GM19452 (cell line): ENCODE results near the gene RNF144A.
A peak's percentile ranks its signal among the peaks of the same experiment; 100 is the strongest.

Experiments used
- ATAC-seq: cut with Tn5 transposase; IDR thresholded peaks from one replicate; pipeline ENCODE4 v1.9.1; 2021; ENCODE audit not compliant: unreplicated experiment

Gene RNF144A

GRCh38 chr2:6970551-6970950, 53.3 kb downstream of the RNF144A start:
- ATAC-seq = no peak

- no peak for ATAC-seq
Measured at GRCh38 chr2:6970976-6971480, 53.8 kb downstream of the RNF144A start.

DNA sequence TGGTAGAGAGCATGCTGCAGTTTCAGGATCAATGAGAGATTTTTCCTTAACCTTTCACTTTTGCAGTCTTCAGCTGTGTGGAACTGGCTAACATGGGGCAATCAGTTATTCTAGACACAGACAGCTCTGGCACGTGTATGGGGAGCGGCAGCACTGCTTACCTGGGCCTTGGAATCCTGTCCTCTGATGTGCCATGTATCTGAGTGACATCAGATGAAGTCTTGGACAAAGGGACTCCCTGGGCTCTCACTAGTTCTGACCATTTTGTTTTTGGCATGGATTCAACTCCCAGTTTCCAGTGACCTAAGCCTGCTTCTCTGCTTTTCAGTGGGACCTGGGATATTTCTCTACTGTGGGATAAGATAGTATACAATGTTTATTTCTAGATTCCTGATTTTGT, 54.3 kb downstream of the RNF144A start:
- ATAC-seq = no peak

DNA sequence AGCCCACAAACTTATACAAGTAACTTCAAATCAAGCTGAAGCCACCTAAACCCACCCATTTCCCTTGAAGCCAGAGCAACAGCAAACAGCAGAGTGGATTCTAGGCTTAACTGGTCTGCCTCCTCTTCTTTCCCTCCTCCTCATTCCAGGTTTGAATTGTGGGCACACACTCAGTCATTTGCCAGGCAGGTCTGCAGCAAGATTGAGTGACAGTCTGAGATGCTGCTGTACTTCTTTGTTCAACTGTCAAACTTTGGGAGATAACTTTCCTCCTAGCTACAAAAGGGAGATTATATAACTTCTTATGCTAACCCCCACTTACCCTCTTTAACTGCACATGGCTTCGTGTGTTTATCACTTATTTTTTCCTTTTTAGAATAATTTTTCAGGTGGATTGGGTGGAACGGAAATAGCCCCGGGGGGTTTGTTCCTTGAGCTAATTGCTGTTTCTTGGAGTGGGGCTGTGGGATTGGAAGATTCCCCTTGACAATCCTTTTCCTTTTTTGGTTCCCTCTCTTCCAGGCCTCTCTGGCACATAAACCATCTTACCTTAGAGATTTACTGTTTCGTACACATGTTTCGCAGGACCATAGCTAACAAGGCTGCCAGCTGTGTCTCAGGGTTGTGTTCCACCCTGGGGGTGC, 55.0 kb downstream of the RNF144A start:
- ATAC-seq = no peak

DNA sequence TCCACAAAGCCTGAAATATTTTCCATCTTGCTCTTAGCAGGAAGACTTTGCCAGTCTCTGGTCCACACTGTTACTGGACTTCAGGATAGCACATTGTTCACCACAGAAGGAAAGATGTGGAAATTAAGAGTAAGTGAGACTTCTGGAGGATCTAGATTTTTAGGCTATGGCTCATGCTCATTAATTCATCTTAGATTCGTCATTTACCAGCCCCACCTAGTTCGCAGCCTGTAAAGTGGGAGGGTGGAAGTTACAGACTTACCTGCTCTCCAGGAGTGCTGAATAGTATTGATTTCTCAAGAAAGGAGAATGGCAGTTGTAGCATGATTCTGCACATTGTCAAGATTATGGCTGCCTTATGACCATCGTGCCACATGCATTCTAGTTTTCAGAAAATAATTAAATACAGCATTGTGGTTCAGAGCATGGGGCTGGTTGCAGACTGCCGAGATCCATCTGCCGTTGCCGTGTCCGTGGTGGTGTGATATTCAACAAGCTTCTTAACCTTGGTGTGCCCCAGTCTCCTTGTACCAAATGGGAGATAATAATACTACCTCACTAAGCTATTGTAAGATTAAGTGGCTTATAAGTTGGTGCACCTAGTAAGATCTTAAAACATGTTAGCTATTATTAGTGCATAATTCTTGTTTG, 56.8 kb downstream of the RNF144A start:
- ATAC-seq = no peak

GRCh38 chr2:6975988-6976387, 58.8 kb downstream of the RNF144A start:
- no peak for ATAC-seq

GRCh38 chr2:6977113-6977741, 60.0 kb downstream of the RNF144A start:
- ATAC-seq = no peak

GRCh38 chr2:6977786-6978185, 60.6 kb downstream of the RNF144A start:
- no peak for ATAC-seq

DNA sequence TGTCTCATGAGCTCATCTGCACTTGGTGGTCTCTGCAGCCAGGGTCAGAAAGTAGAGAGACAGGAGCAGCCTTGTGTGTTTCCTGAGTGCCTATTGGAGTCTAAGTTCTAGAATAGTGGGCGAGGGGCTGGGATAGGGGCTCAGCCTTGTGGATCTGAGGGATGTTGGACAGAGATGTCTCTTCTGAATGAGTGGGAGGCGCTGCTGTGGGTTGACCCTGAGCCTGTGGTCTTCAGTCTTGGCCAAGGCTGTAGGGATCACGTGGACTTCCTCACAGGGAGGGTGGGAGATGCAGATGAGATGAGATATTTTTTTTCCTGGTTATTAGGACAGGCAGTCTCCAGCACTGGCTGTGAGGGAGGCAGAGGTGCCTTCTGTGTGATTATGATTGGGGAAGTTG, 61.8 kb downstream of the RNF144A start:
- no peak for ATAC-seq

GRCh38 chr2:6982449-6982848, 65.2 kb downstream of the RNF144A start:
- no peak for ATAC-seq

GRCh38 chr2:6982934-6983589, 65.8 kb downstream of the RNF144A start:
- no peak for ATAC-seq

DNA sequence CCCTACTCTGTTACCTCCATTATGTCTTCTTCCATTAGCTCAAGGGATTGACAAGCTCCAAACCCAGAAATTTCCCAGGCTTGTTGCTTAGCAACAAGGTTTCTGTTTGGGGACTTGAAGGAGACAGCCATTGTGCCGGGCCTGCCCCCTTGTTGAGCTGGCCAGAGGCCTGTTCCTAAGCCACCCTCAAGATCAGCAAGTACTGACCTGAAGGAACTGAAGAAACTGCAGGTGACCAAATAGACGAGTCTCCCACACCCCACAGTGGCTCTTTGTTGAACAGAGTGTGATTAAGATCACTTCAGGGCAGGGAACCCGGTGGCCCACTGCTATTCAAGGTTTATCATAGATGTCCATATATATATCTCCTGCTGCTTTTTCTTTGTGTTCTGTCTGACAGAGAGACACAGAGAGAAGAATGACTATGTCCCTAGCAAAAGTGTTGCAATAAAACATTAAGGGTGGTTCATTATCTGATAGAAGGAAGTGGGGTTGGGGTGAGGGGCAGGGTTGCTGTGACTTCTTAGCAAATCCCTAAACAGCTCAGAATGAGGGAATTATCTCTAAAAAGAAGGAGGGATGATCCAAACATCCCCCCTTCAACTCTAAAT, 69.2 kb downstream of the RNF144A start:
- ATAC-seq = no peak

GRCh38 chr2:6986912-6987361, 69.7 kb downstream of the RNF144A start:
- no peak for ATAC-seq

DNA sequence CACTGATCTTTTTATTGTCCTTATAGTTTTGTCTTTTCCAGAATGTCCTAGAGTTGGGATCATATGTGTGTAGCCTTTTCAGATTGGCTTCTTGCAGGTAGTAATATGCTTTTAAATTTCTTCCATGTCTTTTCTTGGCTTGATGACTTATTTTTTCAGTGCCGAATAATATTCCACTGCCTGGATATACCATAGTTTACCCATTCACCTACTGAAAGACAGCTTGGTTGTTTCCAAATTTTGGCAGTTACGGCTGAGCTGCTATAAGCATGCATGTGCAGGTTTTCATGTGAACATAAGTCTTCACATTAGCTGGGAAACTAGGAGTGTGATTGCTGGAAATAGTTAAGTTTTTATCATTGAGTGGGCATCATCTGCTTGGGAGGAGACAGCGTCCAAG, 73.7 kb downstream of the RNF144A start:
- ATAC-seq = no peak

DNA sequence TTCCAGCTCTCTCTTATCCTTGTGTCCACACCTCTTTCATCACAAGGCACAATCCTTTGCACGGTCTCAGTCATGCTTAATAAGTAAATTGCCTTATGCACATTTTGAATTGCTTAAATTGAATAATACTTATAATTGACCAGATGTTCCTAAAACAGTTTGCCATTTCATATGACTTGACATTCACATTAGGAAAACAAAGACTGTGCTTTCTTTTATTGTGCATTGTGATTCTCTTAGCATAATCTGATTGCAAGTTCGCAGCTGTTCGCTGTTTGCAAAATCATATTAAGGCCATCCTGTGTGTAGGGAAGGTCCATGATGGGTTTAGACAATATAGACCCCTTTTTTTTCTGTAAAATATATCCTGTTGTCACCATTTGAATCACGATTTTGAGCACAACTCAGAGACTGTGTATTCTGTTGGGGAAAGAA, 75.6 kb downstream of the RNF144A start:
- ATAC-seq = no peak

DNA sequence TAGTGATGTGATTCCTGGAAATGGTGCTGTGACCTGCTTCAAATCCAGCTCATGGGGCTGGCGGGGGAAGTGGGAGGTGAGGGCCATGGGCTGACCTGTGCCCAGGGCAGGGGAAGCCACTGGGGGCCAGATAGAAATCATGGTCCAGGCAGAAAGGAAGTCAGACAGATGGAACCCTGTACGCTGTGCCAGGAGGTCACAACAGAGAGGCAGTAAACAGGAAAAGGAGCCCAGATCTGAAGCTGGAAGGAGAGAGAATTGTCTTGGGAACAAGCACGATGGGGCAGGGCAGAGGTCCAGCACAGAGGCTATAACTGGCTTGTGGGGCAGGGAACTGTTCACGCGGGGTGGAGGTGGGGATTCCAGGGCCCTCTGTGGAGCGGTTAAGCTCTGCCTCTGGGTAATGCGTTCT, 76.0 kb downstream of the RNF144A start:
- ATAC-seq = no peak

GRCh38 chr2:6993936-6994335, 76.7 kb downstream of the RNF144A start:
- no peak for ATAC-seq

DNA sequence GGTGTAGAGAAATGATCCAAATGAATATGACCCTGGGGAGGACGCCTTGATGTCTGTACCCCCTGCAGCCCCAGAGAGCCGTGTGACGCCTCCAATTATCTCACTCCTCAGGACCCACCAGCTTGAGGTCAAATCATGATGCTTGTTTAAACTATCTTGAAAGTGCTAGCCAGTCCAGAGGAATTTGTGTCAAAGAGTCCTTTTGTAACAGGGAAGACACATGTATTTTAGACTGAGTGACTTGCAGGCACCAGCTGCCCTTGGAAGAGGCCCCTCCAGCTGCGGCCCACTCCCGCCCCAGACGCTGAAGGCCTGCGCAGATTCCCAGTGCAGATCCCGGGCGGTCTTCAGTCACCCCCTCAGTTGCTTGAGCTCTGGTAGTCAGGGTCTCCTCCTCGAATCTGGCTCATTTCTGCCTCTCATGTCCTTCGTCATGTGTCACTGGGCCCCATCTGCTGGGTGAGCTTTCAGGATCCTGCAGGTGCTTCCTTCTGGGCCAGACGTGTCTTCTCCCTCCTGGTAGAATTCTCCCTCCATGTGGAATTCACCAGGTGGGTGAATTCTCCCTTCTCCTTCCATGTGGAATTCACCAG, 77.4 kb downstream of the RNF144A start:
- ATAC-seq = no peak

- ATAC-seq = no peak
Measured at GRCh38 chr2:6995391-6996097, 78.3 kb downstream of the RNF144A start.

- peak; percentile 79 for ATAC-seq
Measured at GRCh38 chr2:6999211-6999877, 82.1 kb downstream of the RNF144A start.
